HG03469 (cell line): Measurements from ENCODE around the gene EFNB3.

Source experiments
- ATAC-seq: cut with Tn5 transposase; IDR thresholded peaks from one replicate; pipeline ENCODE4 v1.9.1; 2021; ENCODE audit warnings: mild to moderate bottlenecking, moderate library complexity, moderate number of reproducible peaks; ENCODE audit not compliant: unreplicated experiment

EFNB3 gene, protein sequence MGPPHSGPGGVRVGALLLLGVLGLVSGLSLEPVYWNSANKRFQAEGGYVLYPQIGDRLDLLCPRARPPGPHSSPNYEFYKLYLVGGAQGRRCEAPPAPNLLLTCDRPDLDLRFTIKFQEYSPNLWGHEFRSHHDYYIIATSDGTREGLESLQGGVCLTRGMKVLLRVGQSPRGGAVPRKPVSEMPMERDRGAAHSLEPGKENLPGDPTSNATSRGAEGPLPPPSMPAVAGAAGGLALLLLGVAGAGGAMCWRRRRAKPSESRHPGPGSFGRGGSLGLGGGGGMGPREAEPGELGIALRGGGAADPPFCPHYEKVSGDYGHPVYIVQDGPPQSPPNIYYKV

DNA sequence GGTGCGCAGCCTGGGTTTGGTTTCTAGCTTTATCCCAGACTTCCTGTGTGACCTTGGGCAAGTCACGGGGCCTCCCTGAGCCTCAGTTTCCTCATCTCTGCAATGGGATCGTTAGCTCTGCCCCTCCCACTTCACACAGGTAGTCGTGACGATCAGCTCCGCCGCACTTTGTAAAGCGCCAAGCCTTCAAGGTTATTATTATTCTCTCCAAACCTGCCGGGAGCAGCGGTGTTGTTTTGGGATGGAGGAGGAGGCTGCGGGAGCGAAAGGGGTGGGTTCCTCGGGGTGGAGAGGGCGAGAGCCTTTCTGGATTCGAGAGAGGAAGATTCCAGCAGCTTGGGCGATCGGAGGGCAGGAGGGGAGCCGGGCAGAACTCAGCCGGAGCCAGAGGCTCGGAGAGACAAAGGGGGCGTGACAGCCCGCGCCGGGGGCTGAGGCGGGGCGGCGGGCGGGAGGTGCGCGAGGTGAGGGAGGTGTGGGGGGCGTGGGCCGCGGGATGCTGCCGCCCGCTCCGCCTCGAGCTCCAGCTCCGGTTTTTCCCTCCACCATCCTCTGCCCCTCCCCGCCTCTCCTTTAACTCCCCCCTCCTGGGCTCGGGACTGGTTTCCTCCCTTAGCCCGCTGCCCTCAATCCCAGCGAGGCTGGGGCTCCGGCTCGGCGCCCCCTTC, at the start of gene EFNB3:
Gene EFNB3 (plus strand): TSS at position 602 of the 668 bp plus-strand sequence. CDS start 397 bp downstream, outside the sequence.
- ATAC-seq = no peak

DNA sequence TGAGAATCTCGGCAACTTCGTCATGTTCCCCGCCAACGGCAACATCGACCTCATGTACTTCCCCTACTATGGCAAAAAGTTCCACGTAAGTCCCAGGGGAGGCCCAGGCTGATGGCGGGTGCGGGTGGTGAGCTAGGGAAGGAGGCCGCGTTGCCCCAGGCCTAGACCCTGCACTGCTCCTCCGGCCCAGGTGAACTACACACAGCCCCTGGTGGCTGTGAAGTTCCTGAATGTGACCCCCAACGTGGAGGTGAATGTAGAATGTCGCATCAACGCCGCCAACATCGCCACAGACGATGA, 49.5 kb upstream of the EFNB3 start:
- no peak for ATAC-seq

DNA sequence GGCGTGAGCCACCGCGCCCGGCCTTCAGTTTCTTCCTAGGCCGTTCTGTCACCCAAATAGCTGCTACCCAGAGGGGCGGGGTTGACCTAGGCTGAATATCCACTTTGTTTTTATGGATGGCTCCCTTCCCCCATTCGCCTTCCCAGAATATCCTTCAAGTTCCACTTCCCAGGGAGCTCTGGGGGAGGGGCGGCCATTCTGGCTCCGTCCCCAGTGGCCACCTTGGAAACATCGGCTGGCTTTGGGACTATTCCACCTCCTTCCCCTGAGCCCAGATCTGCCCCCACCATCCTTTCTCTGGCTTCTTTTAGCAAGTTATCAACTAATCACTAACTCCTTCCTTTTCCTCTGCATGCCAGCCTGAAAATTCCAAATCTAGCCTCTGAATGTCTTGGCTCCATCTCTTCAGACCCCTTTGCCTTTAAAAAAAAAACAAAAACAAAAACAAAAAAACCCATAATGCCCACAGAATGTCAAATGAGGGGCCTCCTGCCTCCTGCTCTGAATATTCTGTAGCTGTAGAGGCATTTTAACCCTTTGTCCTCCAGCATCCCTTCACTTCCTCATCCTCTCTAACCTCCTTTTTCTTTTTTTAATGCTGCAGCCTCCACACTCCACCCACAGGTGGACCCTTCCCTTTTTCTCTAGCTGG, 47.9 kb upstream of the EFNB3 start:
- no peak for ATAC-seq

DNA sequence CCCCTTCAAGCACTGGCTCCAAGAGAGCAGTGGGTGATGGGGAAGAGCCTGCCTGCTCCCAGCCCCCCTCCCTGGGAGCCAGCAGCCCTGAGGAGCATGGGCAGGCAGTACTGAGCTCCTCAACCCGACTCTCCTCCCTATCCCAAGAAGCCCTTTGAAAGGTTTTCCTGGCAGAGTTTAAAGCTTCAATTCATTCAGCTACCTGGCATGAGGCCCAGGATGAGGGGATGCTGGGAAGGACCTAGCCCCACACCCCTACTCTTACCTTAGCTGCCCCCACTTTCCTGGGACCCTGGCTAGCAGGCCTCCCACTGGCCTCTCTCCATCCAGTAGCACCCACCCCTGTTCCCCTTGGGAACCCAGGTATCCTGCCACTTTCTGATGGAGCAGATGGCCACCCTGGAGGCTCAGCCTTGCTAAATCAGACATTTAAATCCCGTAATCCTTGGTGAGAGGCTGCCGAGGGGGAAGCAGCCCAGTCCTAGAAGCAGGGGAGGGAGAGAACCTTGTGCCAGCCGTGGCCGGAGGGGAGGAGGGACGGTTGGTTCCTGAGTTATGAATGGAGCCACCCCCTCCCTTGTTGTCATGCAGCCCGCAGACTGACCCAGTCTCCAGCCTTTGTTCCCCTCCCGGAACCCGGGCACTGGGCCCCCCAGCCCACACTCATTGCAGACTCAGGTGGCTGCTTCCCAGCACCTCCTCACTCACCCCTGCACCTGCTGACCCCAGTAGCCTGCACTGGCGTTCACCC, 37.2 kb upstream of the EFNB3 start:
- ATAC-seq = no peak

DNA sequence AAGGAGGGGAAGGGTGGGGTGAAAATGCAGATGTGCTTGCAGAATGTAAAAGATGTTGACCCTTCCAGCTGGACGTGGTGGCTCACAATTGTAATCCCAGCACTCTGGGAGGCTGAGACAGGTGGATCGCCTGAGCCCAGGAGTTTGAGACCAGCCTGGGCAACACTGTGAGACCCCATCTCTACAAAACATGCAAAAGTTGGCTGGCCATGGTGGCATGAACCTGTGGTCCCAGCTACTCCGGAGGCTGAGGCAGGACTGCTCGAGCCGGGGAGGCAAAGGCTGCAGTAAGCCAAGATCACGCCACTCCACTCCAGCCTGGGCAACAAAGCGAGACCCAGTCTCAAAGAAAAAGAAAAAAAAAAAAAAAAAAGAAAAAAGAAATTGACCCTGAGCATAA, 36.5 kb upstream of the EFNB3 start:
- no peak for ATAC-seq

DNA sequence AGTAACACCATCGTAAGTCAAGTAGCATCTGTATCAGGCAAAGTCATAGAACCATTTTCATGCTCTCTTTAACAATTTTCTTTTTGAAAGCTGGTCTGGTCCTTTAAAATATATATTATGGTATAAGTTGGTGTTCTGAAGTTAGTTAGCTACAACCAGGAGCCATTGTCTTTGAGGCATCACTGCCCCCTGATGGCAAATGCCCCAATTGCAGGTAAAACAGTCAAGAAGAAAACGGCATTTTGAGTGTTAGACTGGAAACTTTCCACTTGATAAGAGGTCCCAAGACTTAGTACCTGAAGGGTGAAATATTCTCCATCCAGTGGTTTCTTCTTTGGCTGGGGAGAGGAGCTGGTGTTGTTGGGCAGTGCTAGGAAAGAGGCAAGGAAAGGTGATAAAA, 31.8 kb upstream of the EFNB3 start:
- ATAC-seq = no peak

DNA sequence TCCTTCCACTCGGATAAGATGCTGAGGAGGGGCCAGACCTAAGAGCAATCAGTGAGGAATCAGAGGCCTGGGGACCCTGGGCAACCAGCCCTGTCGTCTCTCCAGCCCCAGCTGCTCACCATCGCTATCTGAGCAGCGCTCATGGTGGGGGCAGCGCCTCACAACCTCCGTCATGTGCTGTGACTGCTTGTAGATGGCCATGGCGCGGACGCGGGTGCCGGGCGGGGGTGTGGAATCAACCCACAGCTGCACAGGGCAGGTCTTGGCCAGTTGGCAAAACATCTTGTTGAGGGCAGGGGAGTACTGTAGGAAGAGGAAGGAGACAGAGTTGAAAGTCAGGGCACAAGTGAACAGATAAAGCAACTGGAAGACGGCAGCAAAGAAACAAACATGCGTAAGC, 30.1 kb upstream of the EFNB3 start:
- ATAC-seq = no peak

DNA sequence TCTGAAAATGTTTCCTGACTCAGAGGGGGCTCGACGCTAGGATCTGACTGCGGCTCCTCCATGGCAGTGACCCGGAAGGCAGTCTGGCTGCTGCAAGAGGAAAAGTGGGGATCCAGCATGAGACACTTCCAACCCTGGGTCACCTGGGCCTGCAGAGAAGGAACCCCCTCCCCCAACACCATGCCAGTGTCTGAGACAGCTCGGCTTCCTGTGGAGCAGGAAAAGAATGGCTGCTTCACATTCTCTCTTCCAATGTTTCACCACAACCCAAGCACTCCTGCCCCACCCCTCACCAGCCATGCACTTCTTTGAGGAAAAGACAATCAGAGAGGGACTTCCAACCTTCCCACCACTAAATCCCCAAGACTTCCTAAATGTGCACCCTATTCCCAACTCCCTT, 28.5 kb upstream of the EFNB3 start:
- ATAC-seq = no peak

DNA sequence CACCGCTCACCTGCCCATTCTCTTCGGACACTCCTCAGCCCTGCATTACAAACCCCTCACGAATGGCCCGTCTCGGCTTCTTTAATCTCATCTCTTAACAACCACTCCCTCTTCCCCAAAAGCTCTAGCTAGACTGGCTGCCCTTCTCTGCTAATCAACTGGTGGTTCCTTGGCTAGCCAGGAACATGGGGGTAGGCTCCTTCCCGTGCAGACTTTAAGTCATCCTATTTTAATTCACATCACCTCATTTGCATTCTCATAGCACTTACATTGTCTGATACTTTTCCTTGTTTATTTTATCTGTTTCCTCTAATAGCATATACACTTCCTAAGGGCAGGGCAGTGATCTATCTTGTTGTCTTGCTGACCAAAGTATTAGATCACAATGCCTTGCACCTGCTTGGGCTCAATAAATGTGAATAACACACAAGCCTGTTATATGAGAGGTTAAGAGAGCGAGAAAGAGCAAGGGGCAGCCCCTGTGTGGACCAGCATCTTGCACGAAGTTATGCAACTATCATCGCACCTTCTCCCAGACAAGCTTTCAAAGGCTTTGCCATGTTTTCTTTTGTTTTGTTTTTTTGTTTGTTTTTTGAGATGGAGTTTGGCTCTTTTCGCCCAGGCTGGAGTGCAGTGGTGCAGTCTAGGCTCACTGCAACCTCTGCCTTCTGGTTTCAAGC, 27.5 kb upstream of the EFNB3 start:
- ATAC-seq = no peak

DNA sequence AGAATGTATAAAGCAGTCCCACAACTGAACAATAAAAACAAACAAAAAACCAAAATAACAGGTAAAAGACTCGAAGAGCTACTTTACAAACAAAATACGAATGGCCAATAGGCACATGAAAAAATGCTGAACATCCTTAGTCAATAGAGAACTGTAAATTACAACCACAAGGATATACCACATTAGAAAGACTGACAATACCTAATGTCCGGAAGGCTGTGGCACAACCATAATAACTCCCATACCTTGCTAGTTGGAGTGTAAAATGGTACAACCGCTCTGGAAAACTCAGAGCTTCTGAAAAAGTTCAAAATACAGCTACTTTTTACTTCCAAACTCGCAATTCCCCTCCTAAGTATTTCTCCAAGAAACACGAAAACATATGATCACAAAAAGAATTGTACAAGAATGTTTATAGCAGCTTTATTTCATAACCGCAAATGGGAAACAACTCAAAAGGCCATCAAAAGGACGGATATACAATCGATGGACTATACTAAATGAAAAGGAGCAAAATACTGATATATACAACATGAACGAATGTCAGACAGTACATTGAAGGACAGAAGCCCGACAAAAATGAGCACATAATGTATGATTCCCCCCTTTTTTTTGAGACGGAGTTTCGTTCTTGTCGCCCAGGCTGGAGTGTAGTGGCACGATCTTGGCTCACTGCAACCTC, 20.0 kb upstream of the EFNB3 start:
- ATAC-seq = no peak

DNA sequence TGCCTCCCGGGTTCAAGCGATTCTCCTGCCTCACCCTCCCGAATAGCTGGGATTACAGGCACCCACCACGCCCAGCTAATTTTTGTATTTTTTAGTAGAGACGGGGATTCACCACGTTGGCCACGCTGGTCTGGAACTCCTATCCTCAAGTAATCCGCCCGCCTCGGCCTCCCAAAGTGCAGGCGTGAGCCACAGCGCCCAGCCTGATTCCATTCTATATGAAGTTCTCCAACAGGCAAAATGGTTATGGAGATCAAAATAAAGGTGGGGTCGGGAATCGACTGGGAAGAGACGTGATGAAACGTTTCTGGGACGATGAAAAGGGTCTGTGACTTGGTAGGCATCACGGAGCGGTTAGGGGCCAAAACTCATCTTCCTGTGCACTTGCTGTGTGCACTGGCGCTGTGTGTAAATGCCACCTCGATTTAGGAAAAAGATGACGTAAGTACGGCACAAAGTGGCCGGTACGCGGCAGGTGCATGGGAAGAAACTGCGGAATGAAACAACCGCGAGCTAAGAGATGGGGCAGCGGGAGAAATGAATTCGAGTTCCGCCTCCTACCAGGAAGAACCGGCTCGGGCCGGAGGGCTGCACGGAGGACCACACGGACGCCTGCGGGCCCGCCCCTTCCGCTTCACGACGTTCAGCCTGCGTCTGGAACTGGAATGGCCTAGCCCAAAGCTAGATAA, 19.3 kb upstream of the EFNB3 start:
- peak; percentile 29 for ATAC-seq

DNA sequence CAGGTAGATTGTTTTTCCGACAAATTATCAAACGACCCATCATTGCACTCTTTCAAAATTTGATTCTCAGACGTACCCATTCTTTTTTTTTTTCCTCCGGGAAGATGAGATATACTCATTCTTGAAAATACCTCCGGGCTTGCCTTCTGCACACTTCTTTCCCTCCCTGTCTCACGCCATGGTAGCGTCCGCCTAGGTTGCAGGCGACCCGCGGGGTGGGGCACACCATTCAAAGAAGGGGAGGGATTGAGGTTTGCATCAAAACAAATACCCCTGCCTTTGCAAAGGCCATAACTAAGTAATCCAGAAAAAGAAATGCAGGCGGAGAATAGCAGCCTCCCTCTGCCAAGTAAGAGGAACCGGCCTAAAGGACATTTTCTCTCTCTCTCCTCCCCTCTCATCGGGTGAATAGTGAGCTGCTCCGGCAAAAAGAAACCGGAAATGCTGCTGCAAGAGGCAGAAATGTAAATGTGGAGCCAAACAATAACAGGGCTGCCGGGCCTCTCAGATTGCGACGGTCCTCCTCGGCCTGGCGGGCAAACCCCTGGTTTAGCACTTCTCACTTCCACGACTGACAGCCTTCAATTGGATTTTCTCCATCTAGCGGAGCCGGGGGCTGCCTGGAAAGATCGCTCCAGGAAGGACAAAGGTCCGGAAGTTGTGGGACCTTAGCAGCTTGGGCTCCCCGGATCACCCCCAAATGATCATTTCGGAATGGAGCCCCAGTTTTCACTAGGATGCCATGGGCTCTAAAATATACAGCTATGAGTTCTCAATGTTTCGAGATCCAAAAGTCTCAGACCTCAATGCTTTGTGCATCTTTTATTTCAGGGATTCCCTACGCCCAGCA, 18.6 kb upstream of the EFNB3 start:
- peak; percentile 32 for ATAC-seq

DNA sequence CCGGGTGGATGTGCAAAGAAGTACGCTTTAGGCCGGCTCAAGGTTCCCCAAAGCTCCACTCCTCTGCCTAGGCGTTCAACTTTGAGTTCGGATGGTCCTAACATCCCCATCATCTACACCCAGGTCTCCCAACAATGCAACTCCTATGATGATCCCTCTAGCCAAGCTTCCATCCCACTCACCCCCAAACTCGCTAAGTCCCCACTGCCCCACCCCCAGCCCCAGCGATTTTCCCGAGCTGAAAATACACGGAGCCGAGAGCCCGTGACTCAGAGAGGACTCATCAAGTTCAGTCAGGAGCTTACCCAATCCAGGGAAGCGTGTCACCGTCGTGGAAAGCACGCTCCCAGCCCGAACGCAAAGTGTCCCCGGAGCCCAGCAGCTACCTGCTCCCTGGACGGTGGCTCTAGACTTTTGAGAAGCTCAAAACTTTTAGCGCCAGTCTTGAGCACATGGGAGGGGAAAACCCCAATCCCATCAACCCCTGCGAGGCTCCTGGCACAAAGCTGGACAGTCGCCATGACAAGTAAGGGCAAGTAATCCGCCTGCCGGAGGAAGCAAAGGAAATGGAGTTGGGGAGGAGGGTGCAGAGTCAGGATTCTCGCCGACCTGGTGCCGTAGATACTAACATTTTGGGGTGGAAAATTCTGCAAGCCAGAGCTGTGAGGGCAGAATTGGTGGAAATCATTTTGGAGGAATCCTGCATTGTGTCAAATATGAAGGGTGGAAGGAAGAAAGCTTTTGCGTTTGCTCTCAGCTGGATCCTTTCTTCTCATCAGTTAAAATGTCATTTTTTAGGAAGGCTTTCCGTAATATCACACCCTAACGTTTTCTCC, 17.7 kb upstream of the EFNB3 start, which contains the start of gene TP53:
Gene TP53 (minus strand): TSS at position 419 of the 836 bp plus-strand sequence. CDS start 10,896 bp downstream, outside the sequence.
- ATAC-seq = no peak

DNA sequence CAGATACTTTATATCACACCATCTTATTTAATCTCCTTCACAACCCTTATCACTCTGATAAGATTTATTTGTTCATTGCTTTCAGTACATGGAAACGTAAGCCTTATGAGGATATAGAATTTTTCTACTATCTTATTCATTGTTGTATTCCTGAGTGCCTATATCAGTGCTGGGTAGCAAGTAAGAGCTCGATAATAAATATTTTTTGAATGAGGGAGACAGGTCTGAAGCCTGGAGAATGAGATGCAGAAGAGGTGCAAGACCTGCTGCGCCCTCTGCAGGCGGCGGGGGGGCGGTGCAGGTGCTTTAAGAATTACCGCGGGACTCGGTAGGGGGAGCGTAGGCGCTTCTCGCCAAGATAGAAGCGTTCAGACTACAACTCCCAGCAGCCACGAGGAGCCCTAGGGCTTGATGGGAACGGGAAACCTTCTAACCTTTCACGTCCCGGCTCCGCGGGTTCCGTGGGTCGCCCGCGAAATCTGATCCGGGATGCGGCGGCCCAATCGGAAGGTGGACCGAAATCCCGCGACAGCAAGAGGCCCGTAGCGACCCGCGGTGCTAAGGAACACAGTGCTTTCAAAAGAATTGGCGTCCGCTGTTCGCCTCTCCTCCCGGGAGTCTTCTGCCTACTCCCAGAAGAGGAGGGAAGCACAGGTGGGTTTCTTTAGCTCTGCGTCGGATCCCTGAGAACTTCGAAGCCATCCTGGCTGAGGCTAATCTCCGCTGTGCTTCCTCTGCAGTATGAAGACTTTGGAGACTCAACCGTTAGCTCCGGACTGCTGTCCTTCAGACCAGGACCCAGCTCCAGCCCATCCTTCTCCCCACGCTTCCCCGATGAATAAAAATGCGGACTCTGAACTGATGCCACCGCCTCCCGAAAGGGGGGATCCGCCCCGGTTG, 16.8 kb upstream of the EFNB3 start, which contains the start of gene WRAP53:
Gene WRAP53 (plus strand): TSS at position 570 of the 900 bp plus-strand sequence. CDS start 172 bp downstream, at position 742.
- peak; percentile 50 for ATAC-seq

DNA sequence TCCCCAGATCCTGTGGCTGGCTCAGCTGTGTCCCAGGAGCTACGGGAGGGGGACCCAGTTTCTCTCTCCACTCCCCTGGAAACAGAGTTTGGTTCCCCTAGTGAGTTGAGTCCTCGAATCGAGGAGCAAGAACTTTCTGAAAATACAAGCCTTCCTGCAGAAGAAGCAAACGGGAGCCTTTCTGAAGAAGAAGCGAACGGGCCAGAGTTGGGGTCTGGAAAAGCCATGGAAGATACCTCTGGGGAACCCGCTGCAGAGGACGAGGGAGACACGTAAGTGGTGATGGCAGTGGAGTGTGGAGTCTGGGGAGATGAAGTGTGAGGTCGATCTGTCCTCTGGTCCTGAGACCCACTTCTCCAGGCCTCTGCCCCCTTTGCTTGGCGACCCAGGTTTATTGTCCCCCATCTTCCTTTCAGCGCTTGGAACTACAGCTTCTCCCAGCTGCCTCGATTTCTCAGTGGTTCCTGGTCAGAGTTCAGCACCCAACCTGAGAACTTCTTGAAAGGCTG, 16.1 kb upstream of the EFNB3 start:
- ATAC-seq = no peak

DNA sequence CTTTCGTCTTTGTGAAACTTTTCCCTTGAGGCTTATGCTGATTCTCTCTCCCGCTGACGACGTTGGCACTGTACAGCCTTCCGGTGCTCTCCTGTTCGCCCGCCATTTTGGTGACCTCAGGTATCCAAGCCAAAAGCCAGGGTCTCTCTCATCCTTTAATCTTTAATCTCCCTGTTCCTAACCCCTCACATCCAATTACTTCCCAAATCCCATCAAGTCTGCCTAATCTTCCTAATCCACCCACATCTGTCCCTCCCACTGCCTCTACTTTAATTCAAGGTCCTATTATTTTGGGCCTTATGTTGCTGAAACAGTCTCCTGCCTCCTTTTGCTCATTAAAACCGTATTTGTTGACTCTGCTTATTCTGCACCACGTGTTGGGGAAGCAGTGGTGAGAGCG, 9.4 kb upstream of the EFNB3 start:
- no peak for ATAC-seq
